ENCODE measurements around the gene DLG2.
"Not testable (repeated sequence)": the region's sequence is repeated elsewhere in the genome, so short reads cannot be mapped to it uniquely, and the experiment has no call there.

DLG2 gene

GRCh38 chr11:85379066-85379465 is 248.1 kb downstream of the DLG2 start:
- no peak for DNase-seq (ENCODE audit: low read depth)
- TF ChIP-seq CTCF (conservative IDR thresholded peaks at IDR 0.05; ENCODE audit: low read depth, low read length) = no peak
- no peak overlapping the region for H3K4me3 ChIP-seq (ENCODE audit: low read depth, low read length)

DNA sequence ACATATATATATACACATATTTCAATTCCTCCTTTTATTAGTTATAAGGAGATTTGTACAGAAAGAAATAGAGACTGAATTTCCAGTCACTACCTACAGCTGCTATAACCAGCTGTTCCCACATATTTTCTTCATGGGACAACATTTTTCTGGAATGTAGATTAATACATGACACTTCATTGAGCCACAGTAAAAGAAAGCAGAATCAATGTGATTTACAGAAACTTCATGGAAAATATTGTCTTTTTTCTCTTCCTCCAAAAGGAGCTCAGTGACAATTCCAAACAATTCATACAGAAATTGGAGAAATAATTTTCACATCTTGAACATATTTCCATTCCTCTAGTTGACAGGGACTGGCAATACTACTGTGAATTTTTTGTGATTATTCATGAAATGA is 249.2 kb downstream of the DLG2 start:
- TF ChIP-seq CTCF (conservative IDR thresholded peaks at IDR 0.05; ENCODE audit: low read depth, low read length) = no peak
- no peak for DNase-seq (ENCODE audit: low read depth)
- no peak overlapping the region for H3K4me3 ChIP-seq (ENCODE audit: low read depth, low read length)

DNA sequence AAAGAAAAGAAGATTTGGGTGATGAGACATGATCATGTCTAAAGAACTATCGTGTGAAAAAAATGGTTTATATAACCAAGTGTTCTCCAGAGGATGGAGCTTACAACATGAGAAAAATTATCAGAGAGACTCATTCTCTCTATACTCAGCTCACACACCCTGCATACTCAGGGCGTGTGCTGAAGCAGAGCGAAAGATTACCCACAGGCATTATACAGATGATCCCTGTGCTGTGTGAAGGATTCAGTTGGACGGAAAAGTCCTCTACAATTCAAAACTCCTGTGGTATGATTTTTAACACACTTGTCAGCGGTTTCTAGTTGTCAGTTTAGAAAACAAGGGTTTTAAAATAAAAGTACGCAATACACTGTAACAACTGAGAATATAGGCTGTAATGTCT is 267.3 kb downstream of the DLG2 start:
- TF ChIP-seq CTCF (conservative IDR thresholded peaks at IDR 0.05; ENCODE audit: low read depth, low read length) = no peak
- H3K4me3 ChIP-seq (ENCODE audit: low read depth, low read length) = no peak overlapping the region
- no peak for DNase-seq (ENCODE audit: low read depth)

- no peak for TF ChIP-seq CTCF (conservative IDR thresholded peaks at IDR 0.05; ENCODE audit: low read depth, low read length)
- DNase-seq (ENCODE audit: low read depth) = no peak
Observed at GRCh38 chr11:85355921-85356320, 271.2 kb downstream of the DLG2 start.

DNA sequence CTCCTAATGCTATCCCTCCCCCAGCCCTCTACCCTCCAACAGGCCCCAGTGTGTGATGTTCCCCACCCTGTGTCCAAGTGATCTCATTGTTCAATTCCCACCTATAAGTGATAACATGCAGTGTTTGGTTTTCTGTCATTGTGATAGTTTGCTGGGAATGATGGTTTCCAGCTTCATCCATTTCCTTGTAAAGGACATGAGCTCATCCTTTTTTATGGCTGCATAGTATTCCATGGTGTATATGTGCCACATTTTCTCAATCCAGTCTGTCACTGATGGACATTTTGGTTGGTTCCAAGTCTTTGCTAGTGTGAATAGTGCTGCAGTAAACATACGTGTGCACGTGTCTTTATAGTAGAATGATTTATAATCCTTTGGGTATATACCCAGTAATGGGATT is 277.6 kb downstream of the DLG2 start:
- H3K4me3 ChIP-seq (ENCODE audit: low read depth, low read length); DNase-seq (ENCODE audit: low read depth): not testable (repeated sequence)

More at GRCh38 chr11:85355921-85356320, 271.2 kb downstream of the DLG2 start:
- no peak overlapping the region for H3K4me3 ChIP-seq (ENCODE audit: low read depth, low read length)

DNA sequence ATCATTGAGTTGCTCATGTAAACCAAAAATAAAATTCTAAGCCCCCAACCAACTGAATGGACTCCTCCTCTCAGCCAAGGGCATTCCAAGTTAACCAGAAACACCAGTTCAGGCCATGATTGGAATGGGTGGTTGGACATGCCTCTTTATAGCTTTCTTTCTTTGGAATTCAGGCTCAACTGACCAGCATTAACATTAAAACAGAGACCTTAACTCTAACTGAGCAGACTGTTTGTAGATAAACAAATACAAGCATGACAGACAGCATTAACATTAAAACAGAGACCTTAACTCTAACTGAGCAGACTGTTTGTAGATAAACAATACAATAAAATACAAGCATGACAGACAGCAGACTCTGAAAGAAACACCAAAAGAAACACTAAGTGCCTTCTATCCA is 278.2 kb downstream of the DLG2 start:
- TF ChIP-seq CTCF (conservative IDR thresholded peaks at IDR 0.05; ENCODE audit: low read depth, low read length) = no peak
- no peak for DNase-seq (ENCODE audit: low read depth)
- H3K4me3 ChIP-seq (ENCODE audit: low read depth, low read length) = no peak overlapping the region

DNA sequence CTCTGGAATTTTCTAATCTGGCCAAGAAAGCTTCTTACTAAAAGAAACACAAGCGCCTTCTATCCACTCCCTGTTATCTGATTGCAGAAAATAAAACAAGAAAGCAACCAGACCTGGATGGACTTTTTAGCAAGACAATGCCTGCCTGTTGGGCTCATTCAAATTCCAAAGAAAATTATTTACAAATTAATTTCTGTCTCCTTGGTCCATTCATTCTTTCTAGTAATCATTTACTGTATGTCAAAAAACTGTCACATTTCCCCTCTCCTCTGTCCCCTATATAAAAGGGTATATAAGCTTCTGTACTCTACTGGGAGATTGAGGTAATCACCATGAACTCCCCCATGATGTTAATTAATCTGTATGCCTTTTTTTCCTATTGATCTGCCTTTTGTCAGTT is 279.9 kb downstream of the DLG2 start:
- DNase-seq (ENCODE audit: low read depth) = no peak
- TF ChIP-seq CTCF (conservative IDR thresholded peaks at IDR 0.05; ENCODE audit: low read depth, low read length) = no peak
- H3K4me3 ChIP-seq (ENCODE audit: low read depth, low read length) = no peak overlapping the region

DNA sequence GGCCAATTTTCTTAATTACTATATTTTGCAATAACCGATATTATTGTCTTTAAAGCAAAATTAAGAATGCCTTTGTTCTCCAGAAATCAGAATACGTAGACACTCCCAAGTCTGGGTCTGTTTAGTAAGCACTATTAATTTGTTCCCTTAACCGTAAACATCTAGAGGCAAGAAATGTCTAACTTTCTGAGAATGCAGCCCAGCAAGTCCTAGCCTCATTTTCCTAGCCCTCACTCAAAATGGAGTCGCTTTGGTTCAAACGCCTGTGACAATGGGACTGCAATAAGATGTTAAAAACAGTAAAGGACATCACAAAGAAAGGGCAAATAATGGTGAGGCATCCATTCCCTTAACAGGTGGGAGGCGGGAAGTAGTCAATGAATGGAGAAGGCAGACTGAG is 280.7 kb downstream of the DLG2 start:
- no peak for DNase-seq (ENCODE audit: low read depth)
- no peak overlapping the region for H3K4me3 ChIP-seq (ENCODE audit: low read depth, low read length)
- no peak for TF ChIP-seq CTCF (conservative IDR thresholded peaks at IDR 0.05; ENCODE audit: low read depth, low read length)

DNA sequence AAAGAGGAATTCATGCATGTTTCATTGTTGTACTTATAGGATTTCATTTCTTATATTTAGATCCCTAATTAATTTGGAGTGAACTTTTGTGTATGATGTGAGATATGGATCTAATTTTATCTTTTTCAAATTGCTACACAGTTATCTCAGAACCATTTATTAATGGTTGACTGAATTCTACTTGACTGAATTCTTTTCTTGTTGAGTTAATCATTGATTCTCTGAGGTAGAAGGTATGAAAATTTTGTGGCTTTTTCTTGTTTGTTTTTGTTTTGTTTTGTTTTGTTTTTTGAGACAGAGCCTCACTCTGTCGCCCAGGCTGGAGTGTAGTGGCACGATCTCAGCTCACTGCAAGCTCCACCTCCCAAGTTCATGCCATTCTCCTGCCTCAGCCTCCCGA is 286.3 kb downstream of the DLG2 start:
- not testable (repeated sequence) for DNase-seq (ENCODE audit: low read depth); H3K4me3 ChIP-seq (ENCODE audit: low read depth, low read length)

All from choroid plexus epithelial cell (primary cell).